NCI-H774 (cell line): Measurements from ENCODE around the gene COQ8A.

ENCODE experiments used
- DNase-seq: peaks from one replicate; lab custom pipeline; 2025; lab: John Stamatoyannopoulos, UW

COQ8A gene

GRCh38 chr1:226940029-226940805 lies at the start of gene COQ8A:
Gene COQ8A (plus strand): TSS chr1:226940294. CDS start chr1:226961386, 21,092 bp downstream.
- DNase-seq = peak; percentile 100

- DNase-seq = no peak
These were observed 49.6 kb upstream of the COQ8A start for GRCh38 chr1:226890331-226891108.

- no peak for DNase-seq
These were observed 48.7 kb upstream of the COQ8A start for GRCh38 chr1:226891346-226891745.

- DNase-seq = no peak
These were observed 48.1 kb upstream of the COQ8A start for GRCh38 chr1:226891846-226892523.

- no peak for DNase-seq
These were observed 47.6 kb upstream of the COQ8A start for GRCh38 chr1:226892524-226892875.

GRCh38 chr1:226893936-226894335 lies 46.2 kb upstream of the COQ8A start:
- no peak for DNase-seq

GRCh38 chr1:226894826-226895225 lies 45.3 kb upstream of the COQ8A start:
- DNase-seq = no peak

GRCh38 chr1:226895644-226896043 lies 44.5 kb upstream of the COQ8A start:
- no peak for DNase-seq

GRCh38 chr1:226898246-226898645 lies 41.8 kb upstream of the COQ8A start:
- DNase-seq = no peak

GRCh38 chr1:226901421-226901820 lies 38.7 kb upstream of the COQ8A start:
- DNase-seq = no peak

GRCh38 chr1:226902601-226903000 lies 37.5 kb upstream of the COQ8A start:
- no peak for DNase-seq

- DNase-seq = no peak
These were observed 36.0 kb upstream of the COQ8A start for GRCh38 chr1:226903819-226904716.

GRCh38 chr1:226904772-226905171 lies 35.3 kb upstream of the COQ8A start:
- DNase-seq = no peak

- DNase-seq = no peak
These were observed 31.7 kb upstream of the COQ8A start for GRCh38 chr1:226908419-226908818.

- no peak for DNase-seq
These were observed 31.2 kb upstream of the COQ8A start for GRCh38 chr1:226908913-226909312.

GRCh38 chr1:226912587-226913176 lies 27.4 kb upstream of the COQ8A start:
- no peak for DNase-seq

GRCh38 chr1:226915672-226915995 lies 24.5 kb upstream of the COQ8A start:
- DNase-seq = no peak

- no peak for DNase-seq
These were observed 23.6 kb upstream of the COQ8A start for GRCh38 chr1:226916497-226916896.

- DNase-seq = no peak
These were observed 20.5 kb upstream of the COQ8A start for GRCh38 chr1:226919587-226919986.

GRCh38 chr1:226919995-226920394 lies 20.1 kb upstream of the COQ8A start:
- DNase-seq = no peak

- DNase-seq = no peak
These were observed 19.6 kb upstream of the COQ8A start for GRCh38 chr1:226920446-226920894.
